Neural cell (in vitro differentiated cells): ENCODE measurements around the gene NUDT7. TPM values are rescaled to one million over a fixed set of nuclear protein-coding genes. Genes with fewer than 3 reads are reported as not detected.

Source experiments
- H2AFZ ChIP-seq: fragments of 200-600, 300-800 bp; sonication (generic), shearing (Covaris generic); 2 replicates; pipeline ENCODE4 v1.6.0; 2014; ENCODE audit warnings: low read depth, mild to moderate bottlenecking, antibody characterized with exemption, low read length, moderate library complexity
- H3F3A ChIP-seq: fragments of 200-600 bp; shearing (Covaris generic); 2 replicates; pipeline ENCODE4 v1.6.1; 2016; ENCODE audit warnings: mild to moderate bottlenecking, moderate library complexity, mixed read lengths, antibody characterized with exemption, low read length; ENCODE audit not compliant: insufficient read depth, poor library complexity, severe bottlenecking
- H3K27ac ChIP-seq: fragments of 200-600, 300-800 bp; sonication (generic), shearing (Covaris generic); 2 replicates; pipeline ENCODE4 v1.5.1; 2014; ENCODE audit warnings: mild to moderate bottlenecking, low read length, moderate library complexity
- H3K27me3 ChIP-seq: fragments of 300-800, 200-600 bp; sonication (generic), shearing (Covaris generic); 2 replicates; pipeline ENCODE4 v1.6.0; 2014; ENCODE audit warnings: mild to moderate bottlenecking, low read depth, low read length, moderate library complexity; ENCODE audit not compliant: insufficient read depth
- H3K36me3 ChIP-seq: fragments of 300-800, 200-600 bp; sonication (generic), shearing (Covaris generic); 2 replicates; pipeline ENCODE4 v1.5.1; 2014; ENCODE audit warnings: mild to moderate bottlenecking, antibody characterized with exemption, low read length, moderate library complexity; ENCODE audit not compliant: insufficient read depth
- H3K4me2 ChIP-seq: fragments of 300-800, 200-600 bp; sonication (generic), shearing (Covaris generic); 2 replicates; pipeline ENCODE4 v1.6.0; 2014; ENCODE audit warnings: mild to moderate bottlenecking, low read length
- H3K4me3 ChIP-seq: fragments of 300-800, 200-600 bp; sonication (generic), shearing (Covaris generic); 2 replicates; pipeline ENCODE4 v1.5.1; 2014; ENCODE audit warnings: mild to moderate bottlenecking, low read length, moderate library complexity
- H3K79me2 ChIP-seq: fragments of 200-600 bp; shearing (Covaris generic); replicated peaks from 2 replicates; pipeline ENCODE4 v1.6.0; 2014; ENCODE audit warnings: mild to moderate bottlenecking, low read length, moderate library complexity; ENCODE audit not compliant: insufficient read depth
- H3K9ac ChIP-seq: fragments of 300-800, 200-600 bp; sonication (generic), shearing (Covaris generic); 2 replicates; pipeline ENCODE4 v1.6.1; 2016; ENCODE audit warnings: mild to moderate bottlenecking, low read length, mixed read lengths
- H3K9me2 ChIP-seq: fragments of 200-600 bp; shearing (Covaris generic); 2 replicates; pipeline ENCODE4 v1.6.1; 2016; ENCODE audit warnings: mild to moderate bottlenecking, low read length, mixed read lengths; ENCODE audit not compliant: insufficient read depth
- H3K9me3 ChIP-seq: fragments of 200-600, 300-800 bp; sonication (generic), shearing (Covaris generic); 2 replicates; pipeline ENCODE4 v1.6.1; 2016; ENCODE audit warnings: mild to moderate bottlenecking, mixed run types, low read length, moderate library complexity, mixed read lengths
- H4K20me1 ChIP-seq: fragments of 200-600 bp; shearing (Covaris generic); 2 replicates; pipeline ENCODE4 v1.6.1; 2016; ENCODE audit warnings: mild to moderate bottlenecking, mixed run types; ENCODE audit not compliant: insufficient read depth
- EP300 ChIP-seq: fragments of 450-650 bp; conservative IDR thresholded peaks from 2 replicates; pipeline ENCODE4 v1.6.1; 2014; ENCODE audit warnings: antibody characterized with exemption, mild to moderate bottlenecking, moderate library complexity; ENCODE audit not compliant: poor library complexity, severe bottlenecking
- EZH2 ChIP-seq: fragments of 200-600, 300-800 bp; shearing (Covaris generic), sonication (generic); IDR thresholded peaks from 2 replicates; pipeline ENCODE4 v1.6.1; 2014; ENCODE audit warnings: antibody characterized with exemption, low read length, borderline replicate concordance, mild to moderate bottlenecking; ENCODE audit not compliant: insufficient read depth, poor library complexity, severe bottlenecking
- MXI1 ChIP-seq: fragments of 450-650 bp; conservative IDR thresholded peaks from 2 replicates; pipeline ENCODE4 v1.6.1; 2014; ENCODE audit warnings: antibody characterized with exemption, mild to moderate bottlenecking; ENCODE audit not compliant: poor library complexity, severe bottlenecking
- POLR2AphosphoS5 ChIP-seq: IDR thresholded peaks from 2 replicates; pipeline ENCODE4 v1.6.1; 2012
- RAD21 ChIP-seq: fragments of 450-650 bp; conservative IDR thresholded peaks from 2 replicates; pipeline ENCODE4 v1.6.1; 2014; ENCODE audit warnings: antibody characterized with exemption, mild to moderate bottlenecking, moderate library complexity
- REST ChIP-seq: IDR thresholded peaks from 2 replicates; pipeline ENCODE4 v1.6.1; 2012; ENCODE audit warnings: borderline replicate concordance
- SMC3 ChIP-seq: fragments of 450-650 bp; conservative IDR thresholded peaks from 2 replicates; pipeline ENCODE4 v1.6.1; 2014; ENCODE audit warnings: antibody characterized with exemption, mild to moderate bottlenecking, moderate library complexity; ENCODE audit not compliant: poor library complexity
- TAF1 ChIP-seq: IDR thresholded peaks from 2 replicates; pipeline ENCODE4 v1.6.1; 2012; ENCODE audit warnings: low read depth
- polyA plus RNA-seq: library from polyadenylated mRNA; depleted of rRNA; stranded (reverse); fragments of >200 nt; gene quantifications from 2 replicates; pipeline ENCODE4 v1.2.3, GENCODE V29; 2014
- TF ChIP-seq, protein P1 (sequence below): fragments of 450-650 bp; IDR thresholded peaks from 2 replicates; pipeline ENCODE4 v1.5.1; 2014; ENCODE audit warnings: antibody characterized with exemption, mild to moderate bottlenecking, moderate library complexity; ENCODE audit not compliant: poor library complexity, severe bottlenecking

NUDT7 gene
- polyA plus RNA-seq, 1 donor from 2014 or later = 13.9 TPM

DNA sequence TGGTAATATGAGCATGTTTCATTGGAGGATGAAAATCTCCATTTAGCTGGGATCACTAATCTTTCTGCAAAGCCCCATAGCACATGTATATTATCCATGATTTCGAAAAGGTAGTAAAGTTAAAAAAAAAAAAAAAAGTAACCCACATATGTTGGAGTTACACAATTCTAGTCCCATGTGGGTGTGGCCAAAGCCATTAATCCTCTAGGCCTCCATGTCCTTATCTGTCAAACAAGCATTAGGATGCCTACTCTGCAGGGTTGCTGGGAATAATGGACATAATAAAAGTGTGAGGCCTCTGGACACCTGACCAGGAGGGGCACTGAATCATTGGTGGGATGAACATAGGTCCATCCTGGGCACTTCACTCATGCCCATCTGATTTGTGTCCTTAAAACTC, 36.9 kb downstream of the NUDT7 start:
- TF ChIP-seq SMC3 (no peak), RAD21 (no peak), REST (no peak), EZH2 (no peak), MXI1 (no peak), POLR2AphosphoS5 (no peak), EP300 (no peak), TAF1 (no peak)
- TF ChIP-seq, protein P1, sequence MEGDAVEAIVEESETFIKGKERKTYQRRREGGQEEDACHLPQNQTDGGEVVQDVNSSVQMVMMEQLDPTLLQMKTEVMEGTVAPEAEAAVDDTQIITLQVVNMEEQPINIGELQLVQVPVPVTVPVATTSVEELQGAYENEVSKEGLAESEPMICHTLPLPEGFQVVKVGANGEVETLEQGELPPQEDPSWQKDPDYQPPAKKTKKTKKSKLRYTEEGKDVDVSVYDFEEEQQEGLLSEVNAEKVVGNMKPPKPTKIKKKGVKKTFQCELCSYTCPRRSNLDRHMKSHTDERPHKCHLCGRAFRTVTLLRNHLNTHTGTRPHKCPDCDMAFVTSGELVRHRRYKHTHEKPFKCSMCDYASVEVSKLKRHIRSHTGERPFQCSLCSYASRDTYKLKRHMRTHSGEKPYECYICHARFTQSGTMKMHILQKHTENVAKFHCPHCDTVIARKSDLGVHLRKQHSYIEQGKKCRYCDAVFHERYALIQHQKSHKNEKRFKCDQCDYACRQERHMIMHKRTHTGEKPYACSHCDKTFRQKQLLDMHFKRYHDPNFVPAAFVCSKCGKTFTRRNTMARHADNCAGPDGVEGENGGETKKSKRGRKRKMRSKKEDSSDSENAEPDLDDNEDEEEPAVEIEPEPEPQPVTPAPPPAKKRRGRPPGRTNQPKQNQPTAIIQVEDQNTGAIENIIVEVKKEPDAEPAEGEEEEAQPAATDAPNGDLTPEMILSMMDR = no peak
- H3K9me3 ChIP-seq = no peaks in the 10 kb centered on the region
- no peaks in the 10 kb centered on the region for H4K20me1 ChIP-seq
- H3K4me2 ChIP-seq = no peak overlapping the region
- H3K27ac ChIP-seq = no peak overlapping the region
- H3K79me2 ChIP-seq = no peaks in the 10 kb centered on the region
- no peaks in the 10 kb centered on the region for H3F3A ChIP-seq
- H3K36me3 ChIP-seq = no peaks in the 10 kb centered on the region
- no peak overlapping the region for H2AFZ ChIP-seq
- H3K4me3 ChIP-seq = no peak overlapping the region
- H3K9me2 ChIP-seq = no peaks in the 10 kb centered on the region
- H3K9ac ChIP-seq = no peak overlapping the region
- H3K27me3 ChIP-seq = no peaks in the 10 kb centered on the region

- no peak overlapping the region for H3K9ac ChIP-seq
- TF ChIP-seq EP300 (no peak), RAD21 (no peak), MXI1 (no peak), POLR2AphosphoS5 (no peak), TAF1 (no peak), REST (no peak), EZH2 (no peak), SMC3 (no peak)
- TF ChIP-seq, protein P1 = no peak
These were observed 37.5 kb downstream of the NUDT7 start for GRCh38 chr16:77759821-77760220.

More at GRCh38 chr16:77759821-77760220, 37.5 kb downstream of the NUDT7 start:
- H2AFZ ChIP-seq = no peak overlapping the region
- no peaks in the 10 kb centered on the region for H3K36me3 ChIP-seq
- no peaks in the 10 kb centered on the region for H3K27me3 ChIP-seq
- no peak overlapping the region for H3K27ac ChIP-seq
- H3K9me2 ChIP-seq = no peaks in the 10 kb centered on the region
- no peak overlapping the region for H3K4me2 ChIP-seq
- H3K4me3 ChIP-seq = no peak overlapping the region
- H3K79me2 ChIP-seq = no peaks in the 10 kb centered on the region
- no peaks in the 10 kb centered on the region for H4K20me1 ChIP-seq
- no peaks in the 10 kb centered on the region for H3K9me3 ChIP-seq
- H3F3A ChIP-seq = no peaks in the 10 kb centered on the region
